Measurements from ENCODE around the gene TM9SF1. TPM values are rescaled to one million over a fixed set of nuclear protein-coding genes. Genes with fewer than 3 reads are reported as not detected.

Gene TM9SF1
- total and polyA plus RNA-seq, 9 of the 15 experiments (the other 6 are each of a cell fraction or from before 2014, with no cell fraction given): 5.3 to 20.3 (median 11.8) TPM

GRCh38 chr14:24232645-24233537, 37.6 kb upstream of the TM9SF1 start, which contains the start of gene GMPR2 (continued):
- TF ChIP-seq, protein P1, sequence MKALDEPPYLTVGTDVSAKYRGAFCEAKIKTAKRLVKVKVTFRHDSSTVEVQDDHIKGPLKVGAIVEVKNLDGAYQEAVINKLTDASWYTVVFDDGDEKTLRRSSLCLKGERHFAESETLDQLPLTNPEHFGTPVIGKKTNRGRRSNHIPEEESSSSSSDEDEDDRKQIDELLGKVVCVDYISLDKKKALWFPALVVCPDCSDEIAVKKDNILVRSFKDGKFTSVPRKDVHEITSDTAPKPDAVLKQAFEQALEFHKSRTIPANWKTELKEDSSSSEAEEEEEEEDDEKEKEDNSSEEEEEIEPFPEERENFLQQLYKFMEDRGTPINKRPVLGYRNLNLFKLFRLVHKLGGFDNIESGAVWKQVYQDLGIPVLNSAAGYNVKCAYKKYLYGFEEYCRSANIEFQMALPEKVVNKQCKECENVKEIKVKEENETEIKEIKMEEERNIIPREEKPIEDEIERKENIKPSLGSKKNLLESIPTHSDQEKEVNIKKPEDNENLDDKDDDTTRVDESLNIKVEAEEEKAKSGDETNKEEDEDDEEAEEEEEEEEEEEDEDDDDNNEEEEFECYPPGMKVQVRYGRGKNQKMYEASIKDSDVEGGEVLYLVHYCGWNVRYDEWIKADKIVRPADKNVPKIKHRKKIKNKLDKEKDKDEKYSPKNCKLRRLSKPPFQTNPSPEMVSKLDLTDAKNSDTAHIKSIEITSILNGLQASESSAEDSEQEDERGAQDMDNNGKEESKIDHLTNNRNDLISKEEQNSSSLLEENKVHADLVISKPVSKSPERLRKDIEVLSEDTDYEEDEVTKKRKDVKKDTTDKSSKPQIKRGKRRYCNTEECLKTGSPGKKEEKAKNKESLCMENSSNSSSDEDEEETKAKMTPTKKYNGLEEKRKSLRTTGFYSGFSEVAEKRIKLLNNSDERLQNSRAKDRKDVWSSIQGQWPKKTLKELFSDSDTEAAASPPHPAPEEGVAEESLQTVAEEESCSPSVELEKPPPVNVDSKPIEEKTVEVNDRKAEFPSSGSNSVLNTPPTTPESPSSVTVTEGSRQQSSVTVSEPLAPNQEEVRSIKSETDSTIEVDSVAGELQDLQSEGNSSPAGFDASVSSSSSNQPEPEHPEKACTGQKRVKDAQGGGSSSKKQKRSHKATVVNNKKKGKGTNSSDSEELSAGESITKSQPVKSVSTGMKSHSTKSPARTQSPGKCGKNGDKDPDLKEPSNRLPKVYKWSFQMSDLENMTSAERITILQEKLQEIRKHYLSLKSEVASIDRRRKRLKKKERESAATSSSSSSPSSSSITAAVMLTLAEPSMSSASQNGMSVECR (CRISPR knock-in tag; IDR thresholded peaks at IDR 0.05): no peak
- no peak for TF ChIP-seq RHOXF2B (CRISPR knock-in tag; conservative IDR thresholded peaks at IDR 0.05)
- TF ChIP-seq SMC3 (conservative IDR thresholded peaks at IDR 0.05; ENCODE audit: insufficient read depth, low read depth, low read length): no peak
- no peak for TF ChIP-seq HSF4 (CRISPR knock-in tag; IDR thresholded peaks at IDR 0.05; ENCODE audit: borderline replicate concordance)
- no peak for TF ChIP-seq ZNF384 (IDR thresholded peaks at IDR 0.05; ENCODE audit: low read depth, low read length)
- TF ChIP-seq CBX5 (IDR thresholded peaks at IDR 0.05; ENCODE audit: borderline replicate concordance, low read depth): no peak
- TF ChIP-seq ESRRB (CRISPR knock-in tag; IDR thresholded peaks at IDR 0.05; ENCODE audit: borderline replicate concordance): no peak
- no peak for TF ChIP-seq STAT5B (CRISPR knock-in tag; IDR thresholded peaks at IDR 0.05)
- TF ChIP-seq BRD9 (IDR thresholded peaks at IDR 0.05; ENCODE audit: low read depth, partially characterized antibody): no peak
- no peak for TF ChIP-seq DMBX1 (CRISPR knock-in tag; IDR thresholded peaks at IDR 0.05; ENCODE audit: borderline replicate concordance)
- TF ChIP-seq PKNOX1 (IDR thresholded peaks at IDR 0.05): peak; percentile 41; the same call in 1 of the 2 replicates
- no peak for TF ChIP-seq IFI16 (CRISPR knock-in tag; IDR thresholded peaks at IDR 0.05)
- TF ChIP-seq ZKSCAN8 (CRISPR knock-in tag; IDR thresholded peaks at IDR 0.05): no peak
- TF ChIP-seq, protein P2, sequence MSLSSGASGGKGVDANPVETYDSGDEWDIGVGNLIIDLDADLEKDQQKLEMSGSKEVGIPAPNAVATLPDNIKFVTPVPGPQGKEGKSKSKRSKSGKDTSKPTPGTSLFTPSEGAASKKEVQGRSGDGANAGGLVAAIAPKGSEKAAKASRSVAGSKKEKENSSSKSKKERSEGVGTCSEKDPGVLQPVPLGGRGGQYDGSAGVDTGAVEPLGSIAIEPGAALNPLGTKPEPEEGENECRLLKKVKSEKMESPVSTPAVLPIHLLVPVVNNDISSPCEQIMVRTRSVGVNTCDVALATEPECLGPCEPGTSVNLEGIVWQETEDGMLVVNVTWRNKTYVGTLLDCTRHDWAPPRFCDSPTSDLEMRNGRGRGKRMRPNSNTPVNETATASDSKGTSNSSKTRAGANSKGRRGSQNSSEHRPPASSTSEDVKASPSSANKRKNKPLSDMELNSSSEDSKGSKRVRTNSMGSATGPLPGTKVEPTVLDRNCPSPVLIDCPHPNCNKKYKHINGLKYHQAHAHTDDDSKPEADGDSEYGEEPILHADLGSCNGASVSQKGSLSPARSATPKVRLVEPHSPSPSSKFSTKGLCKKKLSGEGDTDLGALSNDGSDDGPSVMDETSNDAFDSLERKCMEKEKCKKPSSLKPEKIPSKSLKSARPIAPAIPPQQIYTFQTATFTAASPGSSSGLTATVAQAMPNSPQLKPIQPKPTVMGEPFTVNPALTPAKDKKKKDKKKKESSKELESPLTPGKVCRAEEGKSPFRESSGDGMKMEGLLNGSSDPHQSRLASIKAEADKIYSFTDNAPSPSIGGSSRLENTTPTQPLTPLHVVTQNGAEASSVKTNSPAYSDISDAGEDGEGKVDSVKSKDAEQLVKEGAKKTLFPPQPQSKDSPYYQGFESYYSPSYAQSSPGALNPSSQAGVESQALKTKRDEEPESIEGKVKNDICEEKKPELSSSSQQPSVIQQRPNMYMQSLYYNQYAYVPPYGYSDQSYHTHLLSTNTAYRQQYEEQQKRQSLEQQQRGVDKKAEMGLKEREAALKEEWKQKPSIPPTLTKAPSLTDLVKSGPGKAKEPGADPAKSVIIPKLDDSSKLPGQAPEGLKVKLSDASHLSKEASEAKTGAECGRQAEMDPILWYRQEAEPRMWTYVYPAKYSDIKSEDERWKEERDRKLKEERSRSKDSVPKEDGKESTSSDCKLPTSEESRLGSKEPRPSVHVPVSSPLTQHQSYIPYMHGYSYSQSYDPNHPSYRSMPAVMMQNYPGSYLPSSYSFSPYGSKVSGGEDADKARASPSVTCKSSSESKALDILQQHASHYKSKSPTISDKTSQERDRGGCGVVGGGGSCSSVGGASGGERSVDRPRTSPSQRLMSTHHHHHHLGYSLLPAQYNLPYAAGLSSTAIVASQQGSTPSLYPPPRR (CRISPR knock-in tag; IDR thresholded peaks at IDR 0.05; ENCODE audit: borderline replicate concordance): no peak
- no peak for TF ChIP-seq SMARCA4 (IDR thresholded peaks at IDR 0.05)
- no peak for TF ChIP-seq DNMT1 (IDR thresholded peaks at IDR 0.05)
- TF ChIP-seq ZNF143 (CRISPR knock-in tag; IDR thresholded peaks at IDR 0.05): no peak; the same call in 1 of the 2 replicates
